GM12878 (cell line): ENCODE measurements around the gene TMEM235. TPM values are rescaled to one million over a fixed set of nuclear protein-coding genes. Genes with fewer than 3 reads are reported as not detected.

ENCODE experiments used
- ATAC-seq: fragments of 200-7000 bp; cut with Tn5 transposase; 3 replicates; pipeline ENCODE4 v1.9.1; 2020; ENCODE audit warnings: mild to moderate bottlenecking, moderate library complexity
- BruUV-seq: library from RNA; stranded (reverse); fragments of 400-500 nt; replicated peaks from 2 replicates; lab custom pipeline; 2021; lab: Mats Ljungman, UMichigan
- CTCF ChIA-PET: fragments of 300-600 bp; sonication (Branson Sonifier 250); formaldehyde crosslinking; extraction: SDS; loops from one replicate; lab custom pipeline; 2021; ENCODE audit warnings: inconsistent platforms; lab: Yijun Ruan, JAX
- POLR2A ChIA-PET: fragments of 350-600 bp; formaldehyde crosslinking; extraction: SDS; loops from one replicate; lab custom pipeline; 2021; ENCODE audit warnings: inconsistent platforms; lab: Charles Lee
- RAD21 ChIA-PET: fragments of 300-600 bp; sonication (Branson Sonifier 250); formaldehyde crosslinking; loops from one replicate; lab custom pipeline; 2023; ENCODE audit warnings: antibody characterized with exemption; ENCODE audit not compliant: unreplicated experiment; lab: Charles Lee
- SMC1A ChIA-PET: fragments of 300-600 bp; sonication (Branson Sonifier 250); formaldehyde crosslinking; loops from one replicate; lab custom pipeline; 2023; ENCODE audit not compliant: unreplicated experiment, uncharacterized antibody; lab: Charles Lee
- DNase-seq: peaks from one replicate; pipeline ENCODE4 v3.0.0-alpha.2; 2011; ENCODE audit warnings: low read depth, low spot score
- FAIRE-seq: peaks from 3 replicates; lab custom pipeline; 2011; peaks lifted over from hg19 to GRCh38; lab: Jason Lieb, UNC
- H2AFZ ChIP-seq: 2 replicates; pipeline ENCODE4 v1.6.0; 2011; ENCODE audit warnings: low read depth, low read length, control low read depth; ENCODE audit not compliant: control insufficient read depth
- H3K27ac ChIP-seq: 2 replicates; pipeline ENCODE4 v1.5.1; 2011; ENCODE audit warnings: control low read depth; ENCODE audit not compliant: control insufficient read depth, insufficient read depth
- H3K27me3 ChIP-seq, 2 experiments: replicated peaks in 1 of 2; 2 replicates each; pipeline versions ENCODE4 v1.6.0 to v1.6.1; 2011; ENCODE audit warnings: low read length in 1 of 2; ENCODE audit not compliant: control insufficient read depth in 2 of 2, insufficient read depth in 2 of 2
- H3K36me3 ChIP-seq, 2 experiments: 2 replicates each; pipeline ENCODE4 v1.5.1; 2011; ENCODE audit warnings: low read length in 1 of 2; ENCODE audit not compliant: control insufficient read depth in 2 of 2, insufficient read depth in 2 of 2
- H3K4me1 ChIP-seq: 2 replicates; pipeline ENCODE4 v1.6.1; 2011; ENCODE audit warnings: mild to moderate bottlenecking, low read length, moderate library complexity, mixed read lengths; ENCODE audit not compliant: control insufficient read depth, insufficient read depth
- H3K4me2 ChIP-seq: 2 replicates; pipeline ENCODE4 v1.6.0; 2011; ENCODE audit warnings: control low read depth; ENCODE audit not compliant: control insufficient read depth, insufficient read depth
- H3K4me3 ChIP-seq: fragments of 200-600 bp; sonication (generic); 2 replicates; pipeline ENCODE4 v1.5.1; 2016
- H3K79me2 ChIP-seq: 2 replicates; pipeline ENCODE4 v1.6.0; 2011; ENCODE audit warnings: low read length; ENCODE audit not compliant: control insufficient read depth, insufficient read depth
- H3K9ac ChIP-seq: 2 replicates; pipeline ENCODE4 v1.8.0; 2011; ENCODE audit warnings: low read length, control low read depth, mixed read lengths; ENCODE audit not compliant: control insufficient read depth, insufficient read depth
- H3K9me3 ChIP-seq: replicated peaks from 3 replicates; pipeline ENCODE4 v1.5.1; 2011; ENCODE audit warnings: mild to moderate bottlenecking, low read length; ENCODE audit not compliant: control insufficient read depth, insufficient read depth
- H4K20me1 ChIP-seq: 2 replicates; pipeline ENCODE4 v1.6.0; 2011; ENCODE audit not compliant: control insufficient read depth, insufficient read depth
- BACH1 ChIP-seq: fragments of 450-650 bp; IDR thresholded peaks from 2 replicates; pipeline ENCODE4 v1.6.1; 2017; ENCODE audit warnings: mild to moderate bottlenecking, borderline replicate concordance
- BMI1 ChIP-seq: fragments of 450-650 bp; IDR thresholded peaks from 2 replicates; pipeline ENCODE4 v1.6.1; 2016; ENCODE audit warnings: mild to moderate bottlenecking, moderate library complexity, borderline replicate concordance
- CHD2 ChIP-seq: IDR thresholded peaks from 2 replicates; pipeline ENCODE4 v1.6.1; 2011; ENCODE audit warnings: low read depth, low read length, improper control_type of control experiment, borderline replicate concordance
- EGR1 ChIP-seq, 2 experiments: IDR thresholded peaks; 1 replicate in 1 of 2; 2 replicates in 1 of 2; pipeline ENCODE4 v1.6.1; 2011 to 2012; ENCODE audit warnings: low read depth in 2 of 2, low read length in 2 of 2, borderline replicate concordance in 1 of 2, mild to moderate bottlenecking in 1 of 2, moderate library complexity in 1 of 2
- FOS ChIP-seq: IDR thresholded peaks from 3 replicates; pipeline ENCODE4 v1.6.1; 2011; ENCODE audit warnings: borderline replicate concordance; ENCODE audit not compliant: insufficient read length; ENCODE audit errors: extremely low read depth
- IKZF2 ChIP-seq, 2 experiments: fragments of 450-650 bp; IDR thresholded peaks; 2 replicates each; pipeline ENCODE4 v1.6.1; 2017; ENCODE audit warnings: mild to moderate bottlenecking in 2 of 2, moderate library complexity in 2 of 2
- IRF3 ChIP-seq: fragments of 450-650 bp; IDR thresholded peaks from 2 replicates; pipeline ENCODE4 v1.6.1; 2014; ENCODE audit warnings: mild to moderate bottlenecking
- MLLT1 ChIP-seq: fragments of 450-650 bp; IDR thresholded peaks from 2 replicates; pipeline ENCODE4 v1.6.1; 2016; ENCODE audit warnings: mild to moderate bottlenecking
- POLR2AphosphoS2 ChIP-seq: IDR thresholded peaks from 2 replicates; pipeline ENCODE4 v1.6.1; 2011; ENCODE audit warnings: low read depth, mild to moderate bottlenecking, low read length, improper control_type of control experiment, moderate library complexity
- RFX5 ChIP-seq: IDR thresholded peaks from 2 replicates; pipeline ENCODE4 v1.6.1; 2011; ENCODE audit warnings: low read depth, low read length, improper control_type of control experiment
- SIN3A ChIP-seq: IDR thresholded peaks from 2 replicates; pipeline ENCODE4 v1.6.1; 2012; ENCODE audit warnings: low read depth, low read length, improper control_type of control experiment
- SMC3 ChIP-seq: IDR thresholded peaks from 2 replicates; pipeline ENCODE4 v1.6.1; 2011; ENCODE audit warnings: low read length, improper control_type of control experiment, borderline replicate concordance
- SREBF1 ChIP-seq: IDR thresholded peaks from 2 replicates; pipeline ENCODE4 v1.6.1; 2012; ENCODE audit warnings: mild to moderate bottlenecking, low read length
- SRF ChIP-seq, 2 experiments: IDR thresholded peaks; 2 replicates each; pipeline ENCODE4 v1.6.1; 2011; ENCODE audit warnings: low read depth in 2 of 2, low read length in 2 of 2, mild to moderate bottlenecking in 1 of 2, moderate library complexity in 1 of 2
- STAT3 ChIP-seq: IDR thresholded peaks from 2 replicates; pipeline ENCODE4 v1.6.1; 2011; ENCODE audit warnings: low read depth, low read length, improper control_type of control experiment
- TCF12 ChIP-seq: IDR thresholded peaks from 2 replicates; pipeline ENCODE4 v1.6.1; 2011; ENCODE audit warnings: low read depth, mild to moderate bottlenecking, low read length
- ZNF622 ChIP-seq: fragments of 450-650 bp; IDR thresholded peaks from 2 replicates; pipeline ENCODE4 v1.6.1; 2017; ENCODE audit warnings: mild to moderate bottlenecking, inconsistent platforms
- WGBS: methylation state at CpG from one replicate; pipeline ENCODE4 v1.1.6; 2016; ENCODE audit warnings: low lambda C conversion rate; ENCODE audit not compliant: insufficient replicate concordance, insufficient coverage; ENCODE audit errors: missing lambda C conversion rate; 5-methylcytosine and 5-hydroxymethylcytosine counted together
- in situ Hi-C: fragments of 300-500 bp; cut with MboI; formaldehyde crosslinking; loops from 9 replicates; pipeline ENCODE4 v1.14.3; 2018; ENCODE audit warnings: mixed read lengths
- intact Hi-C: fragments of 100-400 bp; cut with micrococcal nuclease; formaldehyde crosslinking; loops from one replicate; pipeline ENCODE4 v1.14.2; 2022; ENCODE audit not compliant: unreplicated experiment
- polyA plus RNA-seq, 11 experiments: library from polyadenylated mRNA; depleted of rRNA in 4 of 11; unstranded in 6 of 11; stranded (reverse) in 5 of 11; fragments of >200 nt; fragmentation: Nextera tagmentation in 4 of 11; fragmentation: Illumina TruSeq in 1 of 11; extraction: Ambion mirVana in 4 of 11; extraction: Trizol in 1 of 11; gene quantifications; 1 replicate in 1 of 11; 2 replicates in 10 of 11; pipeline versions ENCODE4 v1.2.1 to v1.2.3, GENCODE V29; 2011 to 2016; ENCODE audit warnings: inconsistent platforms in 2 of 11, missing spikeins in 2 of 11, low read depth in 1 of 11
- total RNA-seq, 4 experiments: library from RNA; depleted of rRNA in 3 of 4; stranded (reverse); fragments of >200 nt in 3 of 4; fragmentation: Illumina TruSeq in 1 of 4; extraction: Trizol in 1 of 4; gene quantifications; 2 replicates each; pipeline versions ENCODE4 v1.2.1 to v1.2.3, GENCODE V29; 2013 to 2021

TMEM235 gene
- total and polyA plus RNA-seq, 10 of the 15 experiments (the other 5 are each of a cell fraction or from before 2014, with no cell fraction given): not detected

GRCh38 chr17:78223061-78223460, 8.4 kb upstream of the TMEM235 start:
- POLR2A ChIA-PET: no interaction called here
- Histone ChIP-seq H3K9ac (no peak overlapping the region), H3K27me3 (no peaks in the 10 kb centered on the region; a peak in 1 of 4 replicates), H3K36me3 (peaks cover 7 to 18% of the 10 kb centered on the region in 2 experiments; a peak in 3 of 4 replicates), H2AFZ (no peak overlapping the region), H3K4me2 (no peak overlapping the region), H3K4me1 (no peaks in the 10 kb centered on the region), H3K9me3 (no peaks in the 10 kb centered on the region), H3K4me3 (no peak overlapping the region), H3K79me2 (no peaks in the 10 kb centered on the region), H3K27ac (no peak overlapping the region), H4K20me1 (no peaks in the 10 kb centered on the region)
- no TSS peak for BruUV-seq
- SMC1A ChIA-PET: interaction anchor here (0.8 to 1.2 kb wide), 2 partner anchors 27 to 138 kb away, joined by 4 to 5 read pairs; no protein-coding TSS in a partner anchor
- DNase-seq (no peak), FAIRE-seq (no peak), ATAC-seq (no peak)
- in situ Hi-C loops: no loop called here
- intact Hi-C loops: no loop called here
- TF ChIP-seq CHD2 (no peak), ZNF622 (no peak), RFX5 (no peak), TCF12 (no peak), MLLT1 (no peak), SRF (IDR thresholded peaks at IDR 0.05; ENCODE audit: low read depth in 2 of 2, low read length in 2 of 2) (no peak), SREBF1 (no peak), SIN3A (no peak), POLR2AphosphoS2 (no peak), EGR1 (IDR thresholded peaks at IDR 0.05; ENCODE audit: borderline replicate concordance in 1 of 2, low read depth in 2 of 2, low read length in 2 of 2) (no peak), STAT3 (no peak), SMC3 (no peak), BACH1 (no peak), BMI1 (no peak), FOS (no peak), IKZF2 (IDR thresholded peaks at IDR 0.05) (no peak), IRF3 (no peak)
- CTCF ChIA-PET: interaction anchor here (1.0 to 1.5 kb wide), 3 partner anchors 110 to 198 kb away, joined by 3 to 5 read pairs (median 3); no protein-coding TSS in a partner anchor
- RAD21 ChIA-PET: no interaction called here
- 89% methylated on average over 4 of the region's 4 CpGs for WGBS
